ENCODE measurements around the gene PTPN23. TPM values are rescaled to one million over a fixed set of nuclear protein-coding genes. Genes with fewer than 3 reads are reported as not detected.

PTPN23 gene
- polyA plus RNA-seq, 3 donors: 1.2 to 13.7 (median 1.3) TPM

DNA sequence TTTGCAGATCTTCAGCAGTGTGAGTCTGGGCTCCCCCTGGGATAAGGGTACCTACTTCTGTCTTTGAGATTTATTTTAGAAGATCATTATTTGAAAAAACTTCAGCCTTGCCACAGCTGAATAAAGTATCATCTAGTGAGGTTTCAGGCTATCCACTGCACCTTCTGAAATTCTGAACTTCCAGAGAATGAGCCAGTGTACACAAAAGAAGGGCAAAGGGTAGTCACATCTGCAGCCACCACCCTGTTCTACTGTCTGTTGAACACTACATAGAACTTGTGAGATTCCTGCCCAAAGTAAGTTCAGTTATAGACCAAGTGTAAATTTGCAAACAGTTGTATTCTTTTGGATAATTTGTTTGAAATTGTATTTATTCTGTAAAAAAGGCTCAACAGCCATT is 38.0 kb upstream of the PTPN23 start:
- Histone ChIP-seq H3K27me3 (ENCODE audit: control insufficient read depth in 2 of 2, insufficient read depth in 2 of 2, low read length in 2 of 2) (no peaks in the 10 kb centered on the region), H3K4me2 (replicated peaks; ENCODE audit: extremely low read depth, low read length, poor library complexity, severe bottlenecking) (no peak overlapping the region), H2AFZ (ENCODE audit: insufficient read depth, low read depth, low read length, poor library complexity, severe bottlenecking) (no peak overlapping the region), H3K9me3 (replicated peaks in 1 of 2; ENCODE audit: control insufficient read depth in 1 of 2, insufficient read depth in 1 of 2, low read length in 2 of 2) (no peaks in the 10 kb centered on the region), H3K36me3 (replicated peaks in 1 of 2; ENCODE audit: control insufficient read depth in 1 of 2, insufficient read depth in 2 of 2, low read length in 2 of 2) (peaks cover 77 to 85% of the 10 kb centered on the region in 2 donors), H3K9ac (ENCODE audit: insufficient read depth, low read length, poor library complexity, severe bottlenecking) (no peak overlapping the region), H3K79me2 (ENCODE audit: insufficient read depth, low read length) (no peaks in the 10 kb centered on the region), H3K4me1 (ENCODE audit: control insufficient read depth in 1 of 2, insufficient read depth in 2 of 2, low read length in 2 of 2) (peaks cover 22 to 25% of the 10 kb centered on the region in 2 donors), H3K27ac (ENCODE audit: low read depth in 1 of 2, low read length in 2 of 2) (no peak overlapping the region), H4K20me1 (ENCODE audit: insufficient read depth, low read length) (peaks cover 67% of the 10 kb centered on the region), H3K4me3 (replicated peaks in 1 of 3; ENCODE audit: low read depth in 2 of 3, low read length in 3 of 3) (no peak overlapping the region)
- intact Hi-C loops (cut with micrococcal nuclease): no loop called here
- peaks cover 0 to 2% (median 1%) of the 10 kb centered on the region in 3 donors for H3K27me3 Mint-ChIP-seq (ENCODE audit: low read depth in 3 of 3)
- no peak for DNase-seq
- TF ChIP-seq, protein P1, sequence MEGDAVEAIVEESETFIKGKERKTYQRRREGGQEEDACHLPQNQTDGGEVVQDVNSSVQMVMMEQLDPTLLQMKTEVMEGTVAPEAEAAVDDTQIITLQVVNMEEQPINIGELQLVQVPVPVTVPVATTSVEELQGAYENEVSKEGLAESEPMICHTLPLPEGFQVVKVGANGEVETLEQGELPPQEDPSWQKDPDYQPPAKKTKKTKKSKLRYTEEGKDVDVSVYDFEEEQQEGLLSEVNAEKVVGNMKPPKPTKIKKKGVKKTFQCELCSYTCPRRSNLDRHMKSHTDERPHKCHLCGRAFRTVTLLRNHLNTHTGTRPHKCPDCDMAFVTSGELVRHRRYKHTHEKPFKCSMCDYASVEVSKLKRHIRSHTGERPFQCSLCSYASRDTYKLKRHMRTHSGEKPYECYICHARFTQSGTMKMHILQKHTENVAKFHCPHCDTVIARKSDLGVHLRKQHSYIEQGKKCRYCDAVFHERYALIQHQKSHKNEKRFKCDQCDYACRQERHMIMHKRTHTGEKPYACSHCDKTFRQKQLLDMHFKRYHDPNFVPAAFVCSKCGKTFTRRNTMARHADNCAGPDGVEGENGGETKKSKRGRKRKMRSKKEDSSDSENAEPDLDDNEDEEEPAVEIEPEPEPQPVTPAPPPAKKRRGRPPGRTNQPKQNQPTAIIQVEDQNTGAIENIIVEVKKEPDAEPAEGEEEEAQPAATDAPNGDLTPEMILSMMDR (IDR thresholded peaks at IDR 0.05): no peak
- H3K4me1 Mint-ChIP-seq: peaks cover 22% of the 10 kb centered on the region
- peaks cover 77 to 83% of the 10 kb centered on the region in 2 donors for H3K36me3 Mint-ChIP-seq
- H3K4me3 Mint-ChIP-seq: no peak overlapping the region
- H3K9me3 Mint-ChIP-seq: no peaks in the 10 kb centered on the region
- no peak overlapping the region for H3K27ac Mint-ChIP-seq

DNA sequence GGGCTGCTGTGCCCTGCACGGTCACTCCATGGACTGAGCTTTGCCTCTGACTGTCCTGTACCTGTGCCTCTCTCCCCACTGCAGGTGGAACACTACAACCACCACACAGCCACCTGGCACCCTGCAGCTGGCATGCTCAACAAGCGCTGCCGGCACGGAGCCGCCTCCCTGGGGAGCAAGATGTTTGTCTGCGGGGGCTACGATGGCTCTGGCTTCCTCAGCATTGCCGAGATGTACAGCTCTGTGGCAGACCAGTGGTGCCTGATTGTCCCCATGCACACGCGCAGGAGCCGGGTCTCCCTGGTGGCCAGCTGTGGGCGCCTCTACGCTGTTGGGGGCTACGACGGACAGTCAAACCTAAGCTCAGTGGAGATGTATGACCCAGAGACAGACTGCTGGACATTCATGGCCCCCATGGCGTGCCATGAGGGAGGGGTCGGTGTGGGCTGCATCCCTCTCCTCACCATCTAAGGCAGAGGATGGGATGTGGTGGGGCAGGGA is 37.3 kb upstream of the PTPN23 start:
- H3K4me3 Mint-ChIP-seq: no peak overlapping the region
- no peak for DNase-seq
- no peak overlapping the region for H3K4me2 ChIP-seq (replicated peaks; ENCODE audit: extremely low read depth, low read length, poor library complexity, severe bottlenecking)
- intact Hi-C loops (cut with micrococcal nuclease): no loop called here
- TF ChIP-seq, protein P1 (IDR thresholded peaks at IDR 0.05): no peak
- peaks cover 22 to 25% of the 10 kb centered on the region in 2 donors for H3K4me1 ChIP-seq (ENCODE audit: control insufficient read depth in 1 of 2, insufficient read depth in 2 of 2, low read length in 2 of 2)
- no peak overlapping the region for H2AFZ ChIP-seq (ENCODE audit: insufficient read depth, low read depth, low read length, poor library complexity, severe bottlenecking)
- H3K4me1 Mint-ChIP-seq: peaks cover 25% of the 10 kb centered on the region
- H3K27ac ChIP-seq (ENCODE audit: low read depth in 1 of 2, low read length in 2 of 2): no peak overlapping the region
- H3K36me3 Mint-ChIP-seq: peaks cover 71 to 76% of the 10 kb centered on the region in 2 donors
- H3K27me3 Mint-ChIP-seq (ENCODE audit: low read depth in 3 of 3): peaks cover 0 to 2% (median 1%) of the 10 kb centered on the region in 3 donors
- H3K9me3 ChIP-seq (replicated peaks in 1 of 2; ENCODE audit: control insufficient read depth in 1 of 2, insufficient read depth in 1 of 2, low read length in 2 of 2): no peaks in the 10 kb centered on the region
- no peaks in the 10 kb centered on the region for H3K79me2 ChIP-seq (ENCODE audit: insufficient read depth, low read length)
- H3K27me3 ChIP-seq (ENCODE audit: control insufficient read depth in 2 of 2, insufficient read depth in 2 of 2, low read length in 2 of 2): no peaks in the 10 kb centered on the region
- no peaks in the 10 kb centered on the region for H3K9me3 Mint-ChIP-seq
- no peak overlapping the region for H3K9ac ChIP-seq (ENCODE audit: insufficient read depth, low read length, poor library complexity, severe bottlenecking)
- peaks cover 70% of the 10 kb centered on the region for H4K20me1 ChIP-seq (ENCODE audit: insufficient read depth, low read length)
- H3K4me3 ChIP-seq (replicated peaks in 1 of 3; ENCODE audit: low read depth in 2 of 3, low read length in 3 of 3): no peak overlapping the region
- H3K36me3 ChIP-seq (replicated peaks in 1 of 2; ENCODE audit: control insufficient read depth in 1 of 2, insufficient read depth in 2 of 2, low read length in 2 of 2): peaks cover 70 to 78% of the 10 kb centered on the region in 2 donors
- H3K27ac Mint-ChIP-seq: no peak overlapping the region
- WGBS (ENCODE audit: insufficient coverage): over 99% methylated on average over 15 of the region's 17 CpGs
